Subcutaneous abdominal adipose tissue (tissue), 5 donors: ENCODE measurements around the gene GHRL.

Source experiments
- H3K27ac ChIP-seq: one replicate; pipeline ENCODE4 v1.7.0; 2013; ENCODE audit warnings: low read depth, mild to moderate bottlenecking, inconsistent platforms, low read length, moderate library complexity
- H3K27me3 ChIP-seq, 5 donors: one replicate each; pipeline ENCODE4 v1.7.0; 2013; ENCODE audit warnings: low read length in 5 of 5, inconsistent platforms in 1 of 5; ENCODE audit not compliant: control insufficient read depth in 5 of 5, insufficient read depth in 4 of 5
- H3K36me3 ChIP-seq, 5 donors: one replicate each; pipeline ENCODE4 v1.7.0; 2013; ENCODE audit warnings: low read length in 5 of 5; ENCODE audit not compliant: control insufficient read depth in 5 of 5, insufficient read depth in 5 of 5
- H3K4me1 ChIP-seq, 5 donors: one replicate each; pipeline ENCODE4 v1.7.0; 2013; ENCODE audit warnings: low read length in 5 of 5, mild to moderate bottlenecking in 3 of 5, moderate library complexity in 1 of 5; ENCODE audit not compliant: control insufficient read depth in 5 of 5, insufficient read depth in 5 of 5
- H3K4me3 ChIP-seq, 5 donors: one replicate each; pipeline ENCODE4 v1.7.0; 2013; ENCODE audit warnings: low read length in 5 of 5, low read depth in 1 of 5
- H3K9ac ChIP-seq, 5 donors: one replicate each; pipeline ENCODE4 v1.7.0; 2013; ENCODE audit warnings: low read length in 5 of 5, mild to moderate bottlenecking in 4 of 5, moderate library complexity in 3 of 5
- H3K9me3 ChIP-seq, 5 donors: one replicate each; pipeline ENCODE4 v1.7.0; 2013; ENCODE audit warnings: low read length in 5 of 5; ENCODE audit not compliant: control insufficient read depth in 5 of 5
- donor health status: healthy.
- donor health status: healthy.
- donor health status: healthy.
- donor health status: healthy.
- donor health status: healthy.

Gene GHRL

GRCh38 chr3:10328460-10329071 is 35.8 kb upstream of the GHRL start:
- H3K9ac ChIP-seq = no peak overlapping the region
- no peaks in the 10 kb centered on the region for H3K9me3 ChIP-seq

DNA sequence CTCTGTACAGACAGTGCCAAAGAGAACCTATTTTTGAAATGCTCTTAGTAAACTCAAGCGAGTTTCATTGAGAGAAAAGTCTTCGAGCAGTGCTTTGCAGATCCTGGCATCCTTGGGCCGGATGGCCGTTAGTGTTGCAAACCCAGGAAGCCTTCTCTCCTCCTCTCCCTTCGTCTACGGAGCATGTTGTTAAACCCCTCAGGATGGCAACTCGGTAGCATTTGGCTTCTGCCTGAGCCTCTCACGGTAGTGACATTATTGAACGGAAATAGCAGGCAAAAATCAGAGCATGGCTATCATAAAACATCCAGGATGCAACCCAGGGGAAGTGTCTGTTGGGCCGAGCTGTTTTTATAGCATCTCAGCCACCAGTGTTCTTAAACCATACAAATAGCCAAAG is 34.8 kb upstream of the GHRL start:
- H3K4me1 ChIP-seq = peaks cover 0 to 8% (median 0%) of the 10 kb centered on the region in 5 donors
- H3K4me3 ChIP-seq = no peak overlapping the region
- H3K9ac ChIP-seq = no peak overlapping the region
- H3K27me3 ChIP-seq = peaks cover 7 to 30% (median 24%) of the 10 kb centered on the region in 5 donors
- no peak overlapping the region for H3K27ac ChIP-seq
- H3K36me3 ChIP-seq = no peaks in the 10 kb centered on the region
- H3K9me3 ChIP-seq = no peaks in the 10 kb centered on the region

More at GRCh38 chr3:10328460-10329071, 35.8 kb upstream of the GHRL start:
- no peaks in the 10 kb centered on the region for H3K36me3 ChIP-seq
- H3K27me3 ChIP-seq = peaks cover 7 to 30% (median 24%) of the 10 kb centered on the region in 5 donors
- H3K4me3 ChIP-seq = no peak overlapping the region
- no peak overlapping the region for H3K27ac ChIP-seq
- peaks cover 0 to 8% (median 0%) of the 10 kb centered on the region in 5 donors for H3K4me1 ChIP-seq

DNA sequence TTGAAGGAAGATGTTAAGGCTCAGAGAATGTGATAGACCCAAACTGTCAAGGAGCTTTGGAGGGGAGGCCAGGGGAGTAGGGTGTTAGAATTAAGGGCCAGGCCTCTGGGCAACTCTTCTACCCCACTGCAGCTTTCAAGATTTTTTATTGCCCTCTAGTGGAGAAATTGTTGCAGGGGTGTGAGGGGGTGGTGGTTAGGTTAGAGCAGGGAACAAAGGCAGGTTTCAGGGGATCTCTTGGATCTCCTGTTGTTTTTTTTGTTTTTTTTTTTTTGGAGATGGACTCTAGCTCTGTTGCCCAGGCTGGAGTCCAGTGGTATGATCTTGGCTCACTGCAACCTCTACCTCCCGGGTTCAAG is 29.6 kb upstream of the GHRL start:
- Histone ChIP-seq H3K4me1 (peaks cover 2 to 27% (median 20%) of the 10 kb centered on the region in 5 donors), H3K4me3 (no peak overlapping the region), H3K9me3 (no peaks in the 10 kb centered on the region), H3K36me3 (peaks cover 0 to 15% (median 14%) of the 10 kb centered on the region in 5 donors), H3K9ac (no peak overlapping the region), H3K27ac (no peak overlapping the region), H3K27me3 (peaks cover 0 to 5% (median 0%) of the 10 kb centered on the region in 5 donors)

DNA sequence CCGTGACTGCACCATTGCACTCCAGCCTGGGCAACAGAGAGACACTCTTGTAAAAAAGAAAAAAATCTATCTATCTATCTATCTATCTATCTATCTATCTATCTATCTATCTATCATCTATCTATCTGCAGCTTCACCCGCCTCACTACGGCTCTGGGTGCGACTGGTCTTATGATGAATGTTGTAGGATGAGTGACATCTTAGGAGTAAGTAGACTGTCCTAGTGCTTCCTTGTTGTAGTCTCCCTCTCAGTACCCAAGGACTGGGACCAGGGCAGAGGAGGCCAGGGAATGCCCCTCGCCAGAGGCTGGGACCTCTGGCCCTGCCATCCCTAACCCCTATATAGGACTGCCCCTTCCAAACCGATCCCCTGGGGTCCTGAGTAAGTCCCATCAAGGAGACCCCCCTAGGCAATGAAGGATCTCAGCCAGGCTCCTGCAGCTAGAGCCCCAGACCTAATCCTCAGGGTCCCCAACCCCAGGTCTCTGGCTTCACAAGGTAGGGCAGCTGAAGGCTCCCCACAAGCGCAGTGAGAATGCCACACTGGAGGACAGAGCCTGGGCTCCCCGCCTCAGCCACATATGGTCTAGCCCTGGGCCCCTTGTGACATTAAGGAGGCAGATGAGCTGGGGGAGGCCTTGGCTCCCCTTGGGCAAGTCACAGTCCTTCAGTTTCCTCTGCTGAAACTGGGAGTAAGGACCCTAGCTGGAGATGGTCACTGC is 29.0 kb upstream of the GHRL start:
- H3K27me3 ChIP-seq = peaks cover 0 to 5% (median 0%) of the 10 kb centered on the region in 5 donors
- no peaks in the 10 kb centered on the region for H3K9me3 ChIP-seq
- H3K4me1 ChIP-seq = peaks cover 2 to 27% (median 20%) of the 10 kb centered on the region in 5 donors
- H3K36me3 ChIP-seq = peaks cover 0 to 20% (median 19%) of the 10 kb centered on the region in 5 donors
- peak overlapping the region in 4 of 5 donors; percentile 75 to 100 (median 98) for H3K4me3 ChIP-seq
- peak overlapping the region in 2 of 5 donors; percentile 99 to 100 for H3K9ac ChIP-seq
- H3K27ac ChIP-seq = no peak overlapping the region

DNA sequence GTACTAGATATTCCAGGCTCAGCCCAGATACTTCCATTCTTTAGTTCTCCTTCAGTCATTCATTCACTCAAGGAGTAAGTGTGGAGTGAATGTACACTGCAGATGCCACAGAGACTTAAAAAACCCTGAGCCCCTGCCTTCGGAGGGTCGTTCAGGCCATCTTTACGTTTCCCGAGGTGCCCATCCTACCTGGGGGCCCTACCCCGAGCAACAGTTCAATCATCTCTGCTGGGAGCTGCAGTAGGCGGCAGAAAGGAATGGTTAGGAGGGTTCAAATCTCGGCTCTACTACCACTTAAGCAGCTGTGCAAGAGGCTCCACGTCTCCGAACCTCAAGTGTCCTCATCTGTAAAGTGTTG is 27.6 kb upstream of the GHRL start:
- Histone ChIP-seq H3K4me3 (peak overlapping the region; percentile 78 to 100 (median 99)), H3K36me3 (peaks cover 0 to 33% (median 32%) of the 10 kb centered on the region in 5 donors), H3K9ac (peak overlapping the region; percentile 99 to 100 (median 100)), H3K27ac (peak overlapping the region; percentile 84), H3K9me3 (no peaks in the 10 kb centered on the region), H3K27me3 (no peaks in the 10 kb centered on the region), H3K4me1 (peaks cover 6 to 32% (median 21%) of the 10 kb centered on the region in 5 donors)

DNA sequence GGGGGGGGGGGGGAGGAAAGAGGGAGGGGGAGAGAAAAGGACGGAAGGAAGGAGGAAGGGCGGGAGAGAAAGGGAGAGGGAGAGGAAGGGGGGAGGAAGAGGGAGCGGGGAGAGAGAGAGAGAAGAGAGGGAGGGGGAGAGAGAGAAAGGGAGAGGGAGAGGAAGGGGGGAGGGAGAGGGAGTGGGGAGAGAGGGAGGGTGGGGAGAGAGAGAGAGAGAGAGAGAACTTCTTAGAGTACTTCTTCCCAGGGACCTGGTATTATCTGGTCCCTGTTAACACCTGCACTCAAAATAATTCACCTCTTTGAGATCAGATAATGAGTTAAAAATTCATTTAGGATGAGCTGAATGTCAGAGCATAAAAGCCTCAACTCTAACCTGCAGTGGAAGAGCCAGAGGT is 27.1 kb upstream of the GHRL start:
- peak overlapping the region; percentile 84 for H3K27ac ChIP-seq
- H3K27me3 ChIP-seq = no peaks in the 10 kb centered on the region
- peak overlapping the region; percentile 99 to 100 (median 100) for H3K9ac ChIP-seq
- H3K36me3 ChIP-seq = peaks cover 1 to 37% (median 36%) of the 10 kb centered on the region in 5 donors
- no peaks in the 10 kb centered on the region for H3K9me3 ChIP-seq
- H3K4me3 ChIP-seq = peak overlapping the region; percentile 78 to 100 (median 99)
- H3K4me1 ChIP-seq = peaks cover 7 to 32% (median 21%) of the 10 kb centered on the region in 5 donors

DNA sequence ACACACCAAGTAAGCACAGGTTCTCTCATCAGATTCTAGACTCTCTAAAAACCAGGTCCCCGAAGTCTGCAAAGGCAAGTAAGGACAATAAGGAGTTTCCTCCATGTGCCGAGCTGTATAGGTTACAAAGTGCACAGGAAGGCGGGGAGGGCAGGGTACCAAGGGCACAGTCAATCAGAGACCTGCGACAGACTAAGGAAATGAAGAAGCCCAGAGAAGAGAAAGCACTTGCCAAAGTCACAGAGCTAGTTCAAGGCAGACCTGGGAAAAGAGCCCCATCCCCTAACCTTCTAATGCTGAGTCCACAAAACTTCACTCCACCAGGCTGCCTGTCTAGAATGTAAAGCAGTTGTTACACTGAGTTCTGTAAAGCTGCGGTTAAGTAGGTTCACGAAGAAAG is 26.5 kb upstream of the GHRL start:
- H3K27ac ChIP-seq = peak overlapping the region; percentile 84
- H3K4me1 ChIP-seq = peaks cover 7 to 28% (median 21%) of the 10 kb centered on the region in 5 donors
- peaks cover 7 to 43% (median 42%) of the 10 kb centered on the region in 5 donors for H3K36me3 ChIP-seq
- H3K9ac ChIP-seq = peak overlapping the region; percentile 7 to 72 (median 25)
- H3K9me3 ChIP-seq = no peaks in the 10 kb centered on the region
- no peaks in the 10 kb centered on the region for H3K27me3 ChIP-seq
- H3K4me3 ChIP-seq = peak overlapping the region in 4 of 5 donors; percentile 4 to 54 (median 22)

DNA sequence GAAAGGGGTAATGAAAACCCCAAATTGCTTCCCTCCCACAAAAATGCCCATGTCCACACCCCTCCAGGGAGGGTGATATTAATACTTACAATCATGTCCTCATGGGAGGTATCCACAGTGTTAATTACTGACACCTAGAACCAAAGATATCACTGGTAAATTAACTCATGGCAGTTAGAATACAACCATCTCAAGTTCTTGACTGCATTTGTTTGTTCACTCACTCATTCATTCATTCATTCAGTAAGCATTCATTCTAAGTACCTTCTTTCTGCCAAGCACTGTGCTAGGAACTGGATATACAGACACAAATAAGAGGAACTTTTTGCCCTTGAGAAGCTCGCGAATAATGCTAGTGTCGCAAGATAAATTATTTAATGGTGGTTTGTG is 25.2 kb upstream of the GHRL start:
- Histone ChIP-seq H3K36me3 (peaks cover 8 to 56% (median 52%) of the 10 kb centered on the region in 5 donors), H3K4me1 (peaks cover 7 to 24% (median 21%) of the 10 kb centered on the region in 5 donors), H3K27ac (no peak overlapping the region), H3K9ac (no peak overlapping the region), H3K4me3 (no peak overlapping the region), H3K27me3 (no peaks in the 10 kb centered on the region), H3K9me3 (no peaks in the 10 kb centered on the region)

GRCh38 chr3:10317311-10317960 is 24.7 kb upstream of the GHRL start:
- Histone ChIP-seq H3K27ac (no peak overlapping the region), H3K27me3 (no peaks in the 10 kb centered on the region), H3K4me1 (peaks cover 7 to 24% (median 21%) of the 10 kb centered on the region in 5 donors), H3K4me3 (no peak overlapping the region), H3K9me3 (no peaks in the 10 kb centered on the region), H3K9ac (no peak overlapping the region), H3K36me3 (peaks cover 8 to 61% (median 57%) of the 10 kb centered on the region in 5 donors)
